AG04450 (cell line): ENCODE data around the gene TRIM61. TPM values are rescaled to one million over a fixed set of nuclear protein-coding genes. Genes with fewer than 3 reads are reported as not detected.
"Not testable (repeated sequence)": the region's sequence is repeated elsewhere in the genome, so short reads cannot be mapped to it uniquely, and the experiment has no call there.

ENCODE experiments used
- CTCF ChIA-PET: fragments of 300-600, 350-600 bp; formaldehyde crosslinking; extraction: SDS; loops from one replicate; lab custom pipeline; 2022; ENCODE audit warnings: antibody characterized with exemption, inconsistent platforms; lab: Charles Lee
- POLR2A ChIA-PET: fragments of 350-600 bp; formaldehyde crosslinking; extraction: SDS; loops from one replicate; lab custom pipeline; 2021; ENCODE audit warnings: antibody characterized with exemption, inconsistent platforms; lab: Yijun Ruan, JAX
- DNase-seq: peaks from one replicate; pipeline ENCODE4 v3.0.0-alpha.2; 2011; ENCODE audit warnings: low read depth, low spot score
- H3K27ac ChIP-seq: one replicate; pipeline ENCODE4 v1.5.1; 2012; ENCODE audit warnings: low read depth, low read length, control low read depth
- H3K27me3 ChIP-seq: one replicate; pipeline ENCODE4 v1.6.0; 2012; ENCODE audit warnings: low read length; ENCODE audit not compliant: control insufficient read depth, insufficient read depth
- H3K4me3 ChIP-seq: 2 replicates; pipeline ENCODE4 v1.5.1; 2011; ENCODE audit warnings: mild to moderate bottlenecking, low read depth, low read length, control low read depth
- H3K9me3 ChIP-seq: 2 replicates; pipeline ENCODE4 v1.5.1; 2012; ENCODE audit warnings: low read length; ENCODE audit not compliant: control insufficient read depth, insufficient read depth
- CTCF ChIP-seq: IDR thresholded peaks from 2 replicates; pipeline ENCODE4 v1.5.1; 2011; ENCODE audit warnings: low read depth, low read length, control low read depth, inconsistent platforms
- polyA plus RNA-seq: library from polyadenylated mRNA; depleted of rRNA; stranded (reverse); fragments of >200 nt; gene quantifications from 2 replicates; pipeline ENCODE4 v1.2.3, GENCODE V29; 2011

Gene TRIM61
- polyA plus RNA-seq, 1 experiment = 2.4 TPM

GRCh38 chr4:164955107-164955805, 22.2 kb downstream of the TRIM61 start:
- no peaks in the 10 kb centered on the region for H3K27me3 ChIP-seq
- no peak overlapping the region for H3K27ac ChIP-seq
- no peak for DNase-seq
- no peak for TF ChIP-seq CTCF
- CTCF ChIA-PET = interaction anchor here (1.3 kb wide), 1 partner anchor 141 kb away, joined by 3 read pairs; no protein-coding TSS in a partner anchor
- H3K9me3 ChIP-seq = peaks cover 3% of the 10 kb centered on the region; the same call in 1 of the 2 replicates
- H3K4me3 ChIP-seq = no peak overlapping the region
- POLR2A ChIA-PET = no interaction called here

- ChIA-PET POLR2A (no interaction called here), CTCF (no interaction called here)
- DNase-seq = no peak
- no peak for TF ChIP-seq CTCF
- peaks cover 3% of the 10 kb centered on the region; the same call in 1 of the 2 replicates for H3K9me3 ChIP-seq
- H3K27me3 ChIP-seq = no peaks in the 10 kb centered on the region
- H3K4me3 ChIP-seq = no peak overlapping the region
- no peak overlapping the region for H3K27ac ChIP-seq
Observed at GRCh38 chr4:164952551-164952950, 24.9 kb downstream of the TRIM61 start.

- POLR2A ChIA-PET = no interaction called here
- Histone ChIP-seq H3K27ac (no peak overlapping the region), H3K9me3 (no peaks in the 10 kb centered on the region), H3K27me3 (no peaks in the 10 kb centered on the region), H3K4me3 (no peak overlapping the region)
- CTCF ChIA-PET = no interaction called here
- no peak for DNase-seq
- no peak for TF ChIP-seq CTCF
Observed at GRCh38 chr4:164949448-164950143, 27.9 kb downstream of the TRIM61 start.

GRCh38 chr4:164948975-164949374, 28.5 kb downstream of the TRIM61 start:
- no peak overlapping the region for H3K4me3 ChIP-seq
- H3K27me3 ChIP-seq = no peaks in the 10 kb centered on the region
- CTCF ChIA-PET = no interaction called here
- POLR2A ChIA-PET = no interaction called here
- H3K9me3 ChIP-seq = no peaks in the 10 kb centered on the region
- H3K27ac ChIP-seq = no peak overlapping the region
- no peak for DNase-seq
- TF ChIP-seq CTCF = no peak

- POLR2A ChIA-PET, H3K4me3 ChIP-seq, H3K9me3 ChIP-seq, H3K27me3 ChIP-seq, CTCF ChIA-PET, H3K27ac ChIP-seq, DNase-seq: not testable (repeated sequence)
Observed at GRCh38 chr4:164948006-164948405, 29.5 kb downstream of the TRIM61 start.
